ENCODE results near the gene NR5A2. TPM values are rescaled to one million over a fixed set of nuclear protein-coding genes. Genes with fewer than 3 reads are reported as not detected.

Gene NR5A2
- total and polyA plus RNA-seq, 4 donors: 1.7 to 3.4 (median 2.3) TPM

- no peaks in the 10 kb centered on the region for H3K4me1 ChIP-seq (ENCODE audit: control insufficient read depth, insufficient read depth, low read length)
- H3K9me3 ChIP-seq (ENCODE audit: control insufficient read depth, insufficient read depth, low read length): no peaks in the 10 kb centered on the region
- no peaks in the 10 kb centered on the region for H3K36me3 ChIP-seq (ENCODE audit: control insufficient read depth, insufficient read depth, low read length)
- no peak overlapping the region for H3K27ac ChIP-seq (ENCODE audit: low read depth, low read length)
- DNase-seq (ENCODE audit: low read depth in 4 of 6, low spot score in 6 of 6): no peak
- no peaks in the 10 kb centered on the region for H3K27me3 ChIP-seq (ENCODE audit: control insufficient read depth, insufficient read depth, low read length)
- no CpG with 5 or more reads among the region's 2 CpGs for WGBS (ENCODE audit: insufficient coverage)
- no peak overlapping the region for H3K4me3 ChIP-seq (ENCODE audit: low read depth, low read length)
Observed at GRCh38 chr1:200053091-200053490, 25.6 kb downstream of the NR5A2 start.

DNA sequence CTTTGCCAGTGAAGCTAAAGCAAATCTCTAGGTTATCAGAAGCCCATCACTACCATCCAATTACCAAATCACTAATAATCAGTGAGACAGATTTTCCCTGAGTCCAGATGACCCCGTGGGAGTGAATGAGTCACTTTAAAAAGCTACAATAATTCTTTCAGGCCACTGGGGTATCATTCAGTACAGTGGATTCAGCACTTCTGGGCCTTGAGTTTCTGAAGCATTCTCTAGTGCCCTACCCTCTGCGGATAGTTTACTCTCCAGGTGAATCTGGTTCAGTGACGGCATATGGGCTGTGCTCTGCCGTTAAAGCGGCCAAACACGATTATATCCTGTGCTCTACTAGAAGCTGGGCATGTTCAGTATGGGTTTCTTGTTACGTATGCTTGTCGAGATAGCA, 26.1 kb downstream of the NR5A2 start:
- Histone ChIP-seq H3K4me1 (ENCODE audit: control insufficient read depth, insufficient read depth, low read length) (no peaks in the 10 kb centered on the region), H3K27me3 (ENCODE audit: control insufficient read depth, insufficient read depth, low read length) (no peaks in the 10 kb centered on the region), H3K27ac (ENCODE audit: low read depth, low read length) (no peak overlapping the region), H3K4me3 (ENCODE audit: low read depth, low read length) (no peak overlapping the region), H3K9me3 (ENCODE audit: control insufficient read depth, insufficient read depth, low read length) (no peaks in the 10 kb centered on the region), H3K36me3 (ENCODE audit: control insufficient read depth, insufficient read depth, low read length) (no peaks in the 10 kb centered on the region)
- DNase-seq (ENCODE audit: low read depth in 4 of 6, low spot score in 6 of 6): no peak
- WGBS (ENCODE audit: insufficient coverage): 84% methylated on average over 5 of the region's 8 CpGs

GRCh38 chr1:200058341-200058740, 30.8 kb downstream of the NR5A2 start:
- 96% methylated on average over 12 of the region's 15 CpGs for WGBS (ENCODE audit: insufficient coverage)
- no peak for DNase-seq (ENCODE audit: low read depth in 4 of 6, low spot score in 6 of 6)
- Histone ChIP-seq H3K9me3 (ENCODE audit: control insufficient read depth, insufficient read depth, low read length) (no peaks in the 10 kb centered on the region), H3K4me1 (ENCODE audit: control insufficient read depth, insufficient read depth, low read length) (no peaks in the 10 kb centered on the region), H3K27ac (ENCODE audit: low read depth, low read length) (no peak overlapping the region), H3K36me3 (ENCODE audit: control insufficient read depth, insufficient read depth, low read length) (no peaks in the 10 kb centered on the region), H3K27me3 (ENCODE audit: control insufficient read depth, insufficient read depth, low read length) (peaks cover 3% of the 10 kb centered on the region), H3K4me3 (ENCODE audit: low read depth, low read length) (no peak overlapping the region)

DNA sequence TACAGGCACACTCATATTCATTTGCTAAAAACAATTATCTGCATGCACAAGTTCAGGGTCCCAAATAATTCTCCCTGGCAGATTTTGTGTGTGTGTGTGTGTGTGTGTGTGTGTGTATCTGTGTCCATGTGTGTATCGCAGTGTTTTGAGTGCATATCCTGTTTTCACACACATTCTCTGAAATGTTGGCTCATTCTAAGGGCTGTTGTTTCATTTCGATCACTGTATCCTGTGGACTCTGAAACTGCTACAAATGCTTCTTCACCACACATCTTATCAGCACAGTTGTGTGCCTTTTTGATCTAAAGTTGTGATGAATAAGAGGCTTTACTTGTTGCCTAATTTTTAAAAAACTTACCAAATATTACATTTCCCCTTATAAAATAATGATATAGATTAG, 34.6 kb downstream of the NR5A2 start:
- Histone ChIP-seq H3K36me3 (ENCODE audit: control insufficient read depth, insufficient read depth, low read length) (no peaks in the 10 kb centered on the region), H3K9me3 (ENCODE audit: control insufficient read depth, insufficient read depth, low read length) (no peaks in the 10 kb centered on the region), H3K27ac (ENCODE audit: low read depth, low read length) (no peak overlapping the region), H3K4me1 (ENCODE audit: control insufficient read depth, insufficient read depth, low read length) (no peaks in the 10 kb centered on the region), H3K4me3 (ENCODE audit: low read depth, low read length) (no peak overlapping the region), H3K27me3 (ENCODE audit: control insufficient read depth, insufficient read depth, low read length) (peaks cover 3% of the 10 kb centered on the region)
- no CpG with 5 or more reads among the region's 2 CpGs for WGBS (ENCODE audit: insufficient coverage)
- DNase-seq (ENCODE audit: low read depth in 4 of 6, low spot score in 6 of 6): no peak

GRCh38 chr1:200072636-200073285, 45.3 kb downstream of the NR5A2 start:
- no peak for DNase-seq (ENCODE audit: low read depth in 4 of 6, low spot score in 6 of 6)
- H3K27ac ChIP-seq (ENCODE audit: low read depth, low read length): no peak overlapping the region
- no peaks in the 10 kb centered on the region for H3K9me3 ChIP-seq (ENCODE audit: control insufficient read depth, insufficient read depth, low read length)
- H3K27me3 ChIP-seq (ENCODE audit: control insufficient read depth, insufficient read depth, low read length): peaks cover 4% of the 10 kb centered on the region
- H3K36me3 ChIP-seq (ENCODE audit: control insufficient read depth, insufficient read depth, low read length): no peaks in the 10 kb centered on the region
- 100% methylated on average over 1 of the region's 4 CpGs for WGBS (ENCODE audit: insufficient coverage)
- no peaks in the 10 kb centered on the region for H3K4me1 ChIP-seq (ENCODE audit: control insufficient read depth, insufficient read depth, low read length)
- no peak overlapping the region for H3K4me3 ChIP-seq (ENCODE audit: low read depth, low read length)

- Histone ChIP-seq H3K9me3 (ENCODE audit: control insufficient read depth, insufficient read depth, low read length) (no peaks in the 10 kb centered on the region), H3K27me3 (ENCODE audit: control insufficient read depth, insufficient read depth, low read length) (peaks cover 4% of the 10 kb centered on the region), H3K4me3 (ENCODE audit: low read depth, low read length) (no peak overlapping the region), H3K36me3 (ENCODE audit: control insufficient read depth, insufficient read depth, low read length) (no peaks in the 10 kb centered on the region), H3K4me1 (ENCODE audit: control insufficient read depth, insufficient read depth, low read length) (no peaks in the 10 kb centered on the region), H3K27ac (ENCODE audit: low read depth, low read length) (no peak overlapping the region)
- WGBS (ENCODE audit: insufficient coverage): no CpG with 5 or more reads among the region's 1 CpG
- DNase-seq (ENCODE audit: low read depth in 4 of 6, low spot score in 6 of 6): no peak
Observed at GRCh38 chr1:200073286-200073637, 45.8 kb downstream of the NR5A2 start.

DNA sequence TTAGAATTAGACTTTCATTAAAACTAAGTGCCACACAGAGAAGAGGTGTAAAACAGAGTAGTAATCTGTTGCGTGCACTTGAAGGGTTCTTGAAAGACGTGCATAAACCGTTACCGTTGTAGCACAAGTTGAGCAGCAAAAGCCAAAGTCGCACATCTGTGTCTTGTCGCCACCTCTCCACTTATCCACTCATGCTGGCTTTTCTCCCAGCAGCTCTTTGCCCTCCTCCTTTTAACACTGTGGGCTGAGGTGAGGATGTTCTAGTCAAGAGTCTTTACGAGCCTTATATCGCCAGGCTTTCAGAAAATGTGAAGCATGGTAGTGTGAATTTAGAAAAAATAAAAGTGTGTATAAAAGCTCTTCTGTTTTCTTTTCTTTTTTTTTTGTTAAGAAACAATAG, 48.0 kb downstream of the NR5A2 start:
- WGBS (ENCODE audit: insufficient coverage): no CpG with 5 or more reads among the region's 8 CpGs
- Histone ChIP-seq H3K4me3 (ENCODE audit: low read depth, low read length) (no peak overlapping the region), H3K27ac (ENCODE audit: low read depth, low read length) (no peak overlapping the region), H3K9me3 (ENCODE audit: control insufficient read depth, insufficient read depth, low read length) (no peaks in the 10 kb centered on the region), H3K4me1 (ENCODE audit: control insufficient read depth, insufficient read depth, low read length) (no peaks in the 10 kb centered on the region), H3K36me3 (ENCODE audit: control insufficient read depth, insufficient read depth, low read length) (no peaks in the 10 kb centered on the region), H3K27me3 (ENCODE audit: control insufficient read depth, insufficient read depth, low read length) (peaks cover 9% of the 10 kb centered on the region)
- DNase-seq (ENCODE audit: low read depth in 4 of 6, low spot score in 6 of 6): peak in 2 of 6 donors; percentile 31 to 40

GRCh38 chr1:200075938-200076546, 48.5 kb downstream of the NR5A2 start:
- Histone ChIP-seq H3K4me1 (ENCODE audit: control insufficient read depth, insufficient read depth, low read length) (no peaks in the 10 kb centered on the region), H3K27me3 (ENCODE audit: control insufficient read depth, insufficient read depth, low read length) (peaks cover 11% of the 10 kb centered on the region), H3K4me3 (ENCODE audit: low read depth, low read length) (no peak overlapping the region), H3K36me3 (ENCODE audit: control insufficient read depth, insufficient read depth, low read length) (no peaks in the 10 kb centered on the region), H3K9me3 (ENCODE audit: control insufficient read depth, insufficient read depth, low read length) (no peaks in the 10 kb centered on the region), H3K27ac (ENCODE audit: low read depth, low read length) (no peak overlapping the region)
- DNase-seq (ENCODE audit: low read depth in 4 of 6, low spot score in 6 of 6): peak in 1 of 6 donors; percentile 55
- 52% methylated on average over 5 of the region's 9 CpGs for WGBS (ENCODE audit: insufficient coverage)

DNA sequence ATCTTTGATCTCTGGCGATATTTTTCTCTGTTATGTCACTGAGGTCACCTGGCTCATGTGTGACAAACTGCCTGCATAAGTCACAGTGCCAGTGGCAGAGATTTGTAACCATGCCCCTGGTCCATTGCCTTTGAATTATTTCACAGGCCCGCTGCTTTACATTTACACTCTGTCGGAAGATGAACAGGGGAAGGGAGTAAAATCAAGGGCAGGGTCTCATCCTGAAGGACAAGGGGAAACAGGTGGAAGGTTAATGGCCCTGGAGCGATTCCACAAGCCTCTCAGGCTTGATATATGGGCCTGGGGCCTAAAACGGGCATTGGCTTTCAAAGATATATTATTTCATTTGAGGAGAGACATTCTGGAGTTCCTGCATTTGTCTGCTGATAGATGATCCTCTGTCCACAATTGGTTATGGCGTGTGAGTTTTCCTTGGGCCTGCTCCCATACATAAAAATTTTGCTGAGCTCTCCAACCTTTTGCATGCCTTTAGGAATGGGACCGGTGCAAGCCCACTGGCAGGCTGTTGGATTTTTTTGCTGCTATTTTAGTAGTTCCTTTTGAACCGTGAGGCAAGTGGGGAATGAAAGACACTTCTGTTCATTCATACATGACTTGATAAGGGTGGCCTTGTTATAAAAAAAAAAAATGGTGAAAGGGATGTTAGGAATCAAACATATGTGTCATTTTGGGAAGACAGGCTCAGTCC, 51.9 kb downstream of the NR5A2 start:
- no peak overlapping the region for H3K27ac ChIP-seq (ENCODE audit: low read depth, low read length)
- peaks cover 19% of the 10 kb centered on the region for H3K27me3 ChIP-seq (ENCODE audit: control insufficient read depth, insufficient read depth, low read length)
- no peak overlapping the region for H3K4me3 ChIP-seq (ENCODE audit: low read depth, low read length)
- 45% methylated on average over 6 of the region's 8 CpGs for WGBS (ENCODE audit: insufficient coverage)
- H3K36me3 ChIP-seq (ENCODE audit: control insufficient read depth, insufficient read depth, low read length): no peaks in the 10 kb centered on the region
- H3K4me1 ChIP-seq (ENCODE audit: control insufficient read depth, insufficient read depth, low read length): no peaks in the 10 kb centered on the region
- H3K9me3 ChIP-seq (ENCODE audit: control insufficient read depth, insufficient read depth, low read length): no peaks in the 10 kb centered on the region
- peak in 2 of 6 donors; percentile 33 to 59 for DNase-seq (ENCODE audit: low read depth in 4 of 6, low spot score in 6 of 6)
